HG02870 (cell line): Measurements from ENCODE around the gene HELQ.

ENCODE experiments used
- ATAC-seq: cut with Tn5 transposase; IDR thresholded peaks from one replicate; pipeline ENCODE4 v1.9.1; 2021; ENCODE audit warnings: mild to moderate bottlenecking, moderate library complexity; ENCODE audit not compliant: unreplicated experiment

Gene HELQ

DNA sequence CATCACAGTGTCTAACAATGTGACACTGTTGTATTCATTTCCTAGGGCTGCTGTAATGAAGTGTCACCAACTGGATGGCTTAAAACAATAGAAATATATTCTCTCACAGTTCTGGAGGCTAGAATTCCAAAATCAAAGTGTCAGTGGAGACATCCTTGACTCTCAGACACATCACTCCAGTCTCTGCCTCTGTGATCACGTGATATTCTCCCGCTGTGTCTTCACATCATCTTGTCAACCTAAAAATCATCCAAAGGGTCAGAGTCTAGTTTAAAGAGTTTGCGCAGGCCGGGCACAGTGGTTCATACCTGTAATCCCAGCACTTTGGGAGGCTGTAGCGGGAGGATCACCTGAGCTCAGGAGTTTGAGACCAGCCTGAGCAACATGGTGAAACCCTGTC lies 84.4 kb downstream of the HELQ start:
- no peak for ATAC-seq

DNA sequence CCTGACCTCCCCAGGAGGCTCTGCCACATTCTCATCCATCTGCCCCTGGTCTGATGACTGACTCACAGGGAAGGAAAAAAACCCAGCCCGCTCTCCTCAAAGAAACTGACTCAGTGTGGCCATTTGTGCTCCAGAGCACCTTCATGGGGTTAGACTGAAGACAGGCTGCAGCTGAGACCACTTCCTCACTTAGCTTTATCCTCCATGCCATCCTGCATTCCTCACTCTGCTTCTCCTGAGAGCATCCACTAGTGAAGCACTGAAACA lies 85.0 kb downstream of the HELQ start:
- no peak for ATAC-seq

DNA sequence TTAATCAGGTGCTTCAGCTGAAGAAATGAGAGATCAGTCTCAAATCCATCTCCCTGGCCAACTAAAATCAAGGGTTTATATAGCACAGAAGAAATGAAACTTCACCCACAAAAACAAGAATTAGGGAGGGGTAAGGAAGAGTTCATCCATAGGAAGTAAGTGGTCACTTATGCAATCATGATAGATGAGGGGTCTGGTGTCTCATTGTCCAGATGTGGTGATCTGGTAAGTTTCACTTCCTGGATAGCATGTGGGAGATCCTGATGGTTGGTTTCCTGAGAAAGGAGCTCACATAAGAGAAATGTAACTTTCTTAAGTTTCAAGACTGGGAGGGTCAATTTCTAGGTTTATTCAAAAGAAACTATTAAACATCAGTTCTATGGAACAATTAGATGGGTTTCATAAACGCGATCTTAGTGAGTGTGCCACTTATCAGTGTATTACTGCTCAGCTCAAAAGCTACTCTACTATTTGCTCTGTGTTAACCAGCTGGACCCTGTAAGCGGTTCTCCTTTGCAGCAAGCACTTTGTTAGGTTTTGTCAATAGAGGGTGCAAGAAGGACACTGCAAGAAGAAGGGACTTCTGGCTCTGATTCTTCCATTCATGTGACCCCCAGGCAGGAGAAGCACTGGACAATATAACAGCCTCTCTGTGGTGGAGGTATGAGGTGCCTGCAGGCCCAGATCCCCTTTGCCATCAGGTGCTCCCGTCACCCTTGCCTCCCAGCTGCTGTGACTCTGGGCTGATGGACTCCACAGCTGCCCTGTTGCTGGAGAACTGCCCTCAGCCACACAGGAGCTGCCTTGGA lies 85.6 kb downstream of the HELQ start:
- ATAC-seq, result no peak

DNA sequence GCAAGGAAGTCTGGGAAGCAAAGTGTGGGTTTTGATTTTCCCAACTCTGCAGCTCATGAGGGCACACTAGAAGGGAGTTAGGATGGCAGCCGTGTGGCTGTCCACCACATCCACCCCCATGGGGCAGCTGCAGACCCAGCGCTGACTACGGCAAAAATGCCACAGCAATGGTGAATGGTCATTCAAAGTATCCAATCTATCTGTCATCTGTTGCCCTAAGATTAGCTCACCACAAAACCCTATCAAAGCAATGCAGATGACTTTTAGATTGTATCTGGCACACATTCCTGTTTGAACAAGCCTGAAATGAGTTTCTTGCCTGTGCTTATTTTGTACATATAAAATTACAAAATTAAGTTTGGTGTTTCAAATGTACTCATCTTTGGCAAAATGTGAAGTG lies 91.3 kb downstream of the HELQ start:
- no peak for ATAC-seq

DNA sequence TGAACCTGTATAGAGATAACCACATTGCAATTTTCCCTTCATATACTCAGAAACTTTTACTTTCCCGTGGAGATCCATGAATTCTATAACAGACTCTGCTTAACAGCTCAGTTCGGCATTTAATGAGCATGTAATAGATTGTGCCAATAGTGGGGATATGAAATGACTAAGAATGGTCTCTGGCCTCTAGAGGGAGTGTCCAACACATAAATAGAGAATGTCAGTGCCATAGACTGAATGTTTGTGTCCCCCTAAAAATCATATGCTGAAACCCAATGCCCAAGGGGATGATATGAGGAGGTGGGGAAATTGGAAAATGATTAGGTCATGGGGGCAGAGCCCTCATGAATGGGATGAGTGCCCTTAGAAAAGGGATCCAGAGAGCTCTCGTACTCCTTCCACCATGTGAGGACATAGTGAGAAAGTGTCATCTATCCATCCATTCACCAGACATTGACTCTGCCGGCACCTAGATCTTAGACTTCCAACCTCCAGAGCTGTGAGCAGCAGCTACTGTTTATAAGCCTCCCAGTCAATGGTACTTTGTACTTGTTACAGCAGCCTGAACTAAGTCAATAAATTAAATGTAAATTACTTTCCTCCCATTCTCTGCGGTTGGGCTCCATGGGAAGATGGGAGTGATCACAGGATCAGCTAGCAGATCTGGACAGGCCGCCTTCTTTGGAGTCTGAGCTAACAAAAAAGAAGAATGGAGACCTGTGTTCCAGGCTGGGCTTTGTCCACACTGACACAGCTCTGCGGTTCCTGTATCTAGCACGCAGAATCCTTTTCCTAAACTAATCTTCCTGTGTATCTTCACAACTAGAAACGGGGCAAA lies 92.9 kb downstream of the HELQ start:
- ATAC-seq, result no peak

DNA sequence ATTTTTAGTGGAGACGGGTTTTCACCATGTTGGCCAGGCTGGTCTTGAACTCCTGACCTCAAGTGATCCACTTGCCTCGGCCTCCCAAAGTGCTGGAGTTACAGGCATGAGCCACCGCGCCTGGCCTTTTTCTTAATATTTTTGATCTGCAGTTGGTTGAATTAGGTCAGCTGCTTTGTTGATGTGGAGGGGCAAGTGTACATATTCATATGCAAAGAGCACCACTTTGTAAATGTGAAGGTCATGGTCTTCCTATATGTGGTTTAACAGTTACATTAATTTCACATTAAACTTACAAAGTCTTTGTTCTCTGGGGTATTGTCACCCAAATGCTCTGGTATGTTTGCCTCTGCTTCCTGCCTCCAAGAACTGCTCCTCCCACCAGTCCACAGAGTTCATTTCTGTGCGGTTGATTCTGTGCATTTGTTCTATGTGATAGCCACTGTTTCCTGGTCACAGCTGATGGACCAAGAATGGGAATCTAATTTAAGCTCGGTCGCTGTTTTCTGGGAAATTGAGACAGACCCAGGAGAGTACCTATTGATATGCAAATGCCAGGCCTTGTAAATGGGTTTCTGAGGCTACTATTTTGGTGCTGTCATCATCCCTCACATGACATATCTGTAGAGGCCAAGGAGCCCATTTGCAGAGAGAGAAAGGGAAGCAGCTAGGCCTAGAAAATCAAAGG lies 94.1 kb downstream of the HELQ start:
- ATAC-seq, result no peak

DNA sequence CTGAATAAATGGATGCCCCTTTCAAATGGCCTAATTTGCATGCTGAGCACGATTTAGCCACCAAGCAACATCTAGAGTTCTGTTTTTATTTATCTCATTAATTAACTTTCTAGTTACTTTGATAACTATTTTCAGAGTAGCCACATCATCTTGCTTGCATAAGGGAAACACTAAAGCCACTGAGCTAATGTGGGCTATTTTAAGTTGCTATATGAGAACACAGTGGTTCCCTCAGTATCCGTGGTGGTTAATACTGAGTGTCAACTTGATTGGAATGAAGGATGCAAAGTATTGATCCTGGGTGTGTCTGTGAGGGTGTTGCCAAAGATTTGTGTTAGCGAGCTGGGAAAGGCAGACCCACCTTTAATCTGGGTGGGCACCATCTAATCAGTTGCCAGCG lies 95.6 kb downstream of the HELQ start:
- no peak for ATAC-seq

DNA sequence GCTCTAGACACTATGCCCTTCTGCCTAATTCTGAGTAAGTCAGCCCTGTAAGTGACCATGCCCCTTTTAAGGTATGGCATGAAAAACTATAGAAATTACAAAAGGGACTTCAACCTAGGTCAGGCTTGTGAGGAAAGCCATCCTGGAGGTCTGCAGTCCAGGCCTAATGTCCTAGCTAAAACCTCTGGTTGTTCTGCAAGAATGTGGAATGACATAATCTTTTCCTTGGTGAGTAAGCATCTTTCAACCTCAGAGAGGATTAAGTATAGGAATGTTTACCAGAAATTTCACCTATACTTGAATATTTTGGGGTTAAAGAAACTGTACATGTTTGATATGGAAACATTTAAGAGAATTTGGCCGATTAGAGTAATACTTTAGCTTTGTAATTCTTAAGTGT lies 97.2 kb downstream of the HELQ start:
- no peak for ATAC-seq
